Neural progenitor cell (in vitro differentiated cells): ENCODE measurements around the gene FAU.

Experiments
- CTCF ChIP-seq: fragments of 200-600 bp; sonication (generic); IDR thresholded peaks from 2 replicates; pipeline ENCODE4 v1.5.1; 2017; ENCODE audit warnings: antibody characterized with exemption, mild to moderate bottlenecking
- EZH2 ChIP-seq: fragments of 200-600 bp; sonication (generic); IDR thresholded peaks from 2 replicates; pipeline ENCODE4 v1.6.1; 2017; ENCODE audit warnings: antibody characterized with exemption, mild to moderate bottlenecking, moderate library complexity

GRCh38 chr11:65071907-65072630 lies 49.9 kb downstream of the FAU start:
- TF ChIP-seq CTCF (no peak), EZH2 (no peak)
